Measurements from ENCODE around the gene UNC5C.

- TF ChIP-seq CTBP1 (IDR thresholded peaks at IDR 0.05; ENCODE audit: borderline replicate concordance): no peak
- TF ChIP-seq FOXM1 (IDR thresholded peaks at IDR 0.05; ENCODE audit: borderline replicate concordance): no peak
- TF ChIP-seq SP1 (IDR thresholded peaks at IDR 0.05): no peak
- TF ChIP-seq NFRKB (IDR thresholded peaks at IDR 0.05): no peak
- TF ChIP-seq ZNF384 (IDR thresholded peaks at IDR 0.05): no peak
- no peak for TF ChIP-seq BHLHE40 (IDR thresholded peaks at IDR 0.05; ENCODE audit: borderline replicate concordance)
- TF ChIP-seq, protein P1, sequence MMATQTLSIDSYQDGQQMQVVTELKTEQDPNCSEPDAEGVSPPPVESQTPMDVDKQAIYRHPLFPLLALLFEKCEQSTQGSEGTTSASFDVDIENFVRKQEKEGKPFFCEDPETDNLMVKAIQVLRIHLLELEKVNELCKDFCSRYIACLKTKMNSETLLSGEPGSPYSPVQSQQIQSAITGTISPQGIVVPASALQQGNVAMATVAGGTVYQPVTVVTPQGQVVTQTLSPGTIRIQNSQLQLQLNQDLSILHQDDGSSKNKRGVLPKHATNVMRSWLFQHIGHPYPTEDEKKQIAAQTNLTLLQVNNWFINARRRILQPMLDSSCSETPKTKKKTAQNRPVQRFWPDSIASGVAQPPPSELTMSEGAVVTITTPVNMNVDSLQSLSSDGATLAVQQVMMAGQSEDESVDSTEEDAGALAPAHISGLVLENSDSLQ (IDR thresholded peaks at IDR 0.05): no peak
- TF ChIP-seq HDGF (IDR thresholded peaks at IDR 0.05; ENCODE audit: borderline replicate concordance): no peak
- no peak for TF ChIP-seq ARNT (IDR thresholded peaks at IDR 0.05)
- TF ChIP-seq LEF1 (IDR thresholded peaks at IDR 0.05; ENCODE audit: borderline replicate concordance): no peak
Measured at GRCh38 chr4:95243892-95244291, 304.9 kb downstream of the UNC5C start.

Measured in HEK293T (cell line).